GM23338 (cell line): ENCODE measurements around the gene LSP1.

ENCODE experiments used
- CREB1 ChIP-seq: fragments of 250-450 bp; sonication (Bioruptor Pico); IDR thresholded peaks from 2 replicates; pipeline ENCODE4 v1.5.0; 2020; ENCODE audit warnings: low read depth, mild to moderate bottlenecking, moderate library complexity
- EZH2 ChIP-seq: fragments of 200-600 bp; sonication (generic); IDR thresholded peaks from one replicate; pipeline ENCODE4 v1.8.0; 2017; ENCODE audit warnings: antibody characterized with exemption, mild to moderate bottlenecking, low read depth; ENCODE audit not compliant: unreplicated experiment
- EZH2phosphoT487 ChIP-seq: fragments of 200-600 bp; sonication (generic); IDR thresholded peaks from one replicate; pipeline ENCODE4 v1.8.1; 2018; ENCODE audit warnings: antibody characterized with exemption; ENCODE audit not compliant: unreplicated experiment
- JUNB ChIP-seq: IDR thresholded peaks from one replicate; pipeline ENCODE4 v1.6.1; 2016; ENCODE audit warnings: antibody characterized with exemption; ENCODE audit not compliant: unreplicated experiment
- NANOG ChIP-seq: IDR thresholded peaks from 2 replicates; pipeline ENCODE4 v1.6.1; 2016; ENCODE audit warnings: antibody characterized with exemption, borderline replicate concordance
- POLR2AphosphoS5 ChIP-seq: IDR thresholded peaks from 2 replicates; pipeline ENCODE4 v1.6.1; 2016; ENCODE audit warnings: antibody characterized with exemption, low read depth
- STAT1 ChIP-seq: IDR thresholded peaks from one replicate; pipeline ENCODE4 v1.6.1; 2016; ENCODE audit warnings: antibody characterized with exemption; ENCODE audit not compliant: unreplicated experiment
- ZNF114 ChIP-seq: fragments of 250-450 bp; sonication (Bioruptor Pico); IDR thresholded peaks from 2 replicates; pipeline ENCODE4 v1.5.0; 2020; ENCODE audit warnings: mild to moderate bottlenecking, moderate library complexity
- TF ChIP-seq, protein P1 (sequence below), 2 experiments: fragments of 200-600 bp in 1 of 2; sonication (generic) in 1 of 2; conservative IDR thresholded peaks; 2 replicates each; pipeline versions ENCODE4 v1.5.1 to v1.6.1; 2016 to 2017; ENCODE audit warnings: antibody characterized with exemption in 2 of 2, low read depth in 2 of 2, mild to moderate bottlenecking in 2 of 2, moderate library complexity in 1 of 2
- TF ChIP-seq, protein P2 (sequence below): IDR thresholded peaks from one replicate; pipeline ENCODE4 v1.6.1; 2018; ENCODE audit warnings: antibody characterized with exemption; ENCODE audit not compliant: unreplicated experiment
- TF ChIP-seq, protein P3 (sequence below): IDR thresholded peaks from 2 replicates; pipeline ENCODE4 v1.6.1; 2016; ENCODE audit warnings: antibody characterized with exemption

DNA sequence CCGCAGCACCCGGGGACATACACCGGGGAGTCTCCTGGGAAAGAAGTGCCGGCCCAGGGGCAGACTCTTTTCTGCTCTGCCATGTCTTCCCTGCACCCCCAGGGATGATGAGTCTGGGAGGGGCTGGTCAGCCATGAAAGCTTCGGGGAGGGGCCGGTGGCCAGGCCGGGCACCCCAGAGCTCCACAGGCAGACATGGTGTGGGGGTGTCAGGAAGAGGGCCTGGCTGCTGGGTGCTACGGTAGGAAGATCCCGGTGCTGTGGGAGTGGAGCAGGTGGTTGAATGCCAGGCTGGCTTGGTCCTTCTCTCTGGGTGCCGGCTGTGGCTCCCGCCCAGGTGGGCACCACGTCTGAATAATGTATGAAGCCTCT is 17.4 kb downstream of the LSP1 start:
- TF ChIP-seq POLR2AphosphoS5 = no peak
- TF ChIP-seq, protein P1, sequence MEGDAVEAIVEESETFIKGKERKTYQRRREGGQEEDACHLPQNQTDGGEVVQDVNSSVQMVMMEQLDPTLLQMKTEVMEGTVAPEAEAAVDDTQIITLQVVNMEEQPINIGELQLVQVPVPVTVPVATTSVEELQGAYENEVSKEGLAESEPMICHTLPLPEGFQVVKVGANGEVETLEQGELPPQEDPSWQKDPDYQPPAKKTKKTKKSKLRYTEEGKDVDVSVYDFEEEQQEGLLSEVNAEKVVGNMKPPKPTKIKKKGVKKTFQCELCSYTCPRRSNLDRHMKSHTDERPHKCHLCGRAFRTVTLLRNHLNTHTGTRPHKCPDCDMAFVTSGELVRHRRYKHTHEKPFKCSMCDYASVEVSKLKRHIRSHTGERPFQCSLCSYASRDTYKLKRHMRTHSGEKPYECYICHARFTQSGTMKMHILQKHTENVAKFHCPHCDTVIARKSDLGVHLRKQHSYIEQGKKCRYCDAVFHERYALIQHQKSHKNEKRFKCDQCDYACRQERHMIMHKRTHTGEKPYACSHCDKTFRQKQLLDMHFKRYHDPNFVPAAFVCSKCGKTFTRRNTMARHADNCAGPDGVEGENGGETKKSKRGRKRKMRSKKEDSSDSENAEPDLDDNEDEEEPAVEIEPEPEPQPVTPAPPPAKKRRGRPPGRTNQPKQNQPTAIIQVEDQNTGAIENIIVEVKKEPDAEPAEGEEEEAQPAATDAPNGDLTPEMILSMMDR (conservative IDR thresholded peaks at IDR 0.05; ENCODE audit: low read depth in 2 of 2) = no peak
- no peak for TF ChIP-seq EZH2
- no peak for TF ChIP-seq EZH2phosphoT487
- TF ChIP-seq, protein P2, sequence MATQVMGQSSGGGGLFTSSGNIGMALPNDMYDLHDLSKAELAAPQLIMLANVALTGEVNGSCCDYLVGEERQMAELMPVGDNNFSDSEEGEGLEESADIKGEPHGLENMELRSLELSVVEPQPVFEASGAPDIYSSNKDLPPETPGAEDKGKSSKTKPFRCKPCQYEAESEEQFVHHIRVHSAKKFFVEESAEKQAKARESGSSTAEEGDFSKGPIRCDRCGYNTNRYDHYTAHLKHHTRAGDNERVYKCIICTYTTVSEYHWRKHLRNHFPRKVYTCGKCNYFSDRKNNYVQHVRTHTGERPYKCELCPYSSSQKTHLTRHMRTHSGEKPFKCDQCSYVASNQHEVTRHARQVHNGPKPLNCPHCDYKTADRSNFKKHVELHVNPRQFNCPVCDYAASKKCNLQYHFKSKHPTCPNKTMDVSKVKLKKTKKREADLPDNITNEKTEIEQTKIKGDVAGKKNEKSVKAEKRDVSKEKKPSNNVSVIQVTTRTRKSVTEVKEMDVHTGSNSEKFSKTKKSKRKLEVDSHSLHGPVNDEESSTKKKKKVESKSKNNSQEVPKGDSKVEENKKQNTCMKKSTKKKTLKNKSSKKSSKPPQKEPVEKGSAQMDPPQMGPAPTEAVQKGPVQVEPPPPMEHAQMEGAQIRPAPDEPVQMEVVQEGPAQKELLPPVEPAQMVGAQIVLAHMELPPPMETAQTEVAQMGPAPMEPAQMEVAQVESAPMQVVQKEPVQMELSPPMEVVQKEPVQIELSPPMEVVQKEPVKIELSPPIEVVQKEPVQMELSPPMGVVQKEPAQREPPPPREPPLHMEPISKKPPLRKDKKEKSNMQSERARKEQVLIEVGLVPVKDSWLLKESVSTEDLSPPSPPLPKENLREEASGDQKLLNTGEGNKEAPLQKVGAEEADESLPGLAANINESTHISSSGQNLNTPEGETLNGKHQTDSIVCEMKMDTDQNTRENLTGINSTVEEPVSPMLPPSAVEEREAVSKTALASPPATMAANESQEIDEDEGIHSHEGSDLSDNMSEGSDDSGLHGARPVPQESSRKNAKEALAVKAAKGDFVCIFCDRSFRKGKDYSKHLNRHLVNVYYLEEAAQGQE = no peak
- no peak for TF ChIP-seq NANOG
- no peak for TF ChIP-seq CREB1 (CRISPR knock-in tag)
- TF ChIP-seq JUNB = no peak
- TF ChIP-seq STAT1 = no peak
- TF ChIP-seq, protein P3, sequence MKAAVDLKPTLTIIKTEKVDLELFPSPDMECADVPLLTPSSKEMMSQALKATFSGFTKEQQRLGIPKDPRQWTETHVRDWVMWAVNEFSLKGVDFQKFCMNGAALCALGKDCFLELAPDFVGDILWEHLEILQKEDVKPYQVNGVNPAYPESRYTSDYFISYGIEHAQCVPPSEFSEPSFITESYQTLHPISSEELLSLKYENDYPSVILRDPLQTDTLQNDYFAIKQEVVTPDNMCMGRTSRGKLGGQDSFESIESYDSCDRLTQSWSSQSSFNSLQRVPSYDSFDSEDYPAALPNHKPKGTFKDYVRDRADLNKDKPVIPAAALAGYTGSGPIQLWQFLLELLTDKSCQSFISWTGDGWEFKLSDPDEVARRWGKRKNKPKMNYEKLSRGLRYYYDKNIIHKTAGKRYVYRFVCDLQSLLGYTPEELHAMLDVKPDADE = no peak
- TF ChIP-seq ZNF114 (CRISPR knock-in tag) = no peak
